K562 (cell line): ENCODE data around the gene PRDX2. TPM values are rescaled to one million over a fixed set of nuclear protein-coding genes. Genes with fewer than 3 reads are reported as not detected.

ENCODE experiments used
- BMI1 ChIP-seq: fragments of 150-350 bp; IDR thresholded peaks from 2 replicates; pipeline ENCODE4 v1.6.1; 2014; ENCODE audit warnings: low read length
- CEBPB ChIP-seq: fragments of 450-650 bp; IDR thresholded peaks from 2 replicates; pipeline ENCODE4 v1.6.1; 2016; ENCODE audit warnings: missing genetic modification characterization, missing compliant biosample characterization
- DLX4 ChIP-seq: fragments of 250-450 bp; sonication (Bioruptor Pico); IDR thresholded peaks from 2 replicates; pipeline ENCODE4 v1.6.1; 2021; ENCODE audit warnings: mild to moderate bottlenecking
- E2F4 ChIP-seq: sonication (generic); formaldehyde crosslinking; IDR thresholded peaks from 2 replicates; pipeline ENCODE4 v1.8.0; 2022; ENCODE audit warnings: mild to moderate bottlenecking, low read depth, missing genetic modification reagents
- EP400 ChIP-seq: fragments of 450-650 bp; IDR thresholded peaks from 2 replicates; pipeline ENCODE4 v1.6.1; 2017; ENCODE audit warnings: antibody characterized with exemption, mild to moderate bottlenecking, moderate library complexity
- HBP1 ChIP-seq: fragments of 450-650 bp; formaldehyde crosslinking; IDR thresholded peaks from 2 replicates; pipeline ENCODE4 v1.4.0; 2022; ENCODE audit warnings: missing genetic modification characterization
- ILK ChIP-seq: fragments of 450-650 bp; IDR thresholded peaks from 2 replicates; pipeline ENCODE4 v1.6.1; 2016; ENCODE audit warnings: missing genetic modification characterization, low read depth, mild to moderate bottlenecking, missing compliant biosample characterization, moderate library complexity, borderline replicate concordance
- NEUROD1 ChIP-seq: fragments of 150-350 bp; IDR thresholded peaks from 2 replicates; pipeline ENCODE4 v1.6.1; 2014; ENCODE audit warnings: borderline replicate concordance, low read length, low read depth; ENCODE audit not compliant: partially characterized antibody
- PATZ1 ChIP-seq: fragments of 250-450 bp; sonication (Bioruptor Pico); IDR thresholded peaks from 2 replicates; pipeline ENCODE4 v1.5.0; 2020; ENCODE audit warnings: mild to moderate bottlenecking, borderline replicate concordance
- SMARCE1 ChIP-seq: fragments of 450-650 bp; IDR thresholded peaks from 2 replicates; pipeline ENCODE4 v1.7.1; 2016; ENCODE audit warnings: mild to moderate bottlenecking
- SRSF3 ChIP-seq: fragments of 200-400 bp; formaldehyde crosslinking; IDR thresholded peaks from 2 replicates; pipeline ENCODE4 v1.6.1; 2016; ENCODE audit warnings: mild to moderate bottlenecking, low read length, moderate library complexity; ENCODE audit not compliant: insufficient read depth
- TAL1 ChIP-seq: fragments of 450-650 bp; IDR thresholded peaks from 2 replicates; pipeline ENCODE4 v1.6.1; 2016; ENCODE audit warnings: mild to moderate bottlenecking
- USF1 ChIP-seq: sonication (generic); formaldehyde crosslinking; IDR thresholded peaks from 2 replicates; pipeline ENCODE4 v1.9.0; 2022; ENCODE audit warnings: mild to moderate bottlenecking, missing genetic modification reagents
- ZFP36 ChIP-seq: fragments of 150-350 bp; IDR thresholded peaks from 2 replicates; pipeline ENCODE4 v1.6.1; 2018; ENCODE audit warnings: low read length, low read depth; ENCODE audit not compliant: partially characterized antibody
- ZNF12 ChIP-seq: sonication (generic); formaldehyde crosslinking; IDR thresholded peaks from 2 replicates; pipeline ENCODE4 v1.4.0; 2020; ENCODE audit warnings: mild to moderate bottlenecking, missing genetic modification reagents
- ZNF197 ChIP-seq: fragments of 200-800 bp; sonication (Bioruptor generic); IDR thresholded peaks from 2 replicates; pipeline ENCODE4 v1.6.1; 2016; ENCODE audit warnings: low read depth, missing genetic modification characterization, missing compliant biosample characterization
- ZNF512 ChIP-seq: IDR thresholded peaks from 2 replicates; pipeline ENCODE4 v1.6.1; 2016; ENCODE audit warnings: missing genetic modification characterization, missing compliant biosample characterization
- ZNF584 ChIP-seq: fragments of 200-800 bp; sonication (Bioruptor generic); IDR thresholded peaks from 2 replicates; pipeline ENCODE4 v1.6.1; 2016; ENCODE audit warnings: low read depth, mild to moderate bottlenecking, missing genetic modification characterization, missing compliant biosample characterization
- ZNF696 ChIP-seq: fragments of 250-450 bp; sonication (Bioruptor Pico); conservative IDR thresholded peaks from 2 replicates; pipeline ENCODE4 v1.4.0; 2020; ENCODE audit warnings: mild to moderate bottlenecking, moderate library complexity
- ZNF76 ChIP-seq: fragments of 250-450 bp; sonication (Bioruptor Pico); IDR thresholded peaks from 2 replicates; pipeline ENCODE4 v1.4.0; 2020; ENCODE audit warnings: mild to moderate bottlenecking, moderate library complexity, borderline replicate concordance
- polyA plus RNA-seq, 8 experiments: library from polyadenylated mRNA; depleted of rRNA in 4 of 8; stranded (reverse) in 5 of 8; unstranded in 3 of 8; fragments of >200 nt; fragmentation: Nextera tagmentation in 2 of 8; fragmentation: Illumina TruSeq in 1 of 8; extraction: Ambion mirVana in 2 of 8; extraction: Trizol in 1 of 8; gene quantifications; 2 replicates each; pipeline versions ENCODE4 v1.2.1 to v1.2.3, GENCODE V29; 2011 to 2014; ENCODE audit warnings: inconsistent platforms in 1 of 8, missing spikeins in 1 of 8
- total RNA-seq, 7 experiments: library from RNA; depleted of rRNA in 6 of 7; stranded (reverse); fragments of >200 nt in 6 of 7; fragmentation: Illumina TruSeq in 2 of 7; extraction: Trizol in 2 of 7; gene quantifications; 2 replicates each; pipeline versions ENCODE4 v1.2.1 to v1.2.3, GENCODE V29; 2011 to 2021; ENCODE audit warnings: low replicate concordance in 1 of 7

The PRDX2 gene
- total and polyA plus RNA-seq, 9 of the 15 experiments (the other 6 are each of a cell fraction or from before 2014, with no cell fraction given), result 206 to 1,183 (median 415) TPM

- TF ChIP-seq EP400 (peak; percentile 68; the same call in 1 of the 2 replicates), E2F4 (CRISPR knock-in tag) (no peak), TAL1 (no peak), USF1 (CRISPR knock-in tag) (peak; percentile 25; the same call in 1 of the 2 replicates), NEUROD1 (peak; percentile 78), CEBPB (tag) (no peak), SRSF3 (peak; percentile 87; the same call in 1 of the 2 replicates), ZNF512 (tag) (no peak), SMARCE1 (no peak), ZNF76 (CRISPR knock-in tag) (no peak), HBP1 (CRISPR knock-in tag) (peak; percentile 94), ILK (tag) (no peak), BMI1 (no peak), ZNF584 (CRISPR knock-in tag) (peak; percentile 59; the same call in 1 of the 2 replicates), PATZ1 (CRISPR knock-in tag) (no peak), ZFP36 (peak; percentile 44), DLX4 (CRISPR knock-in tag) (no peak), ZNF197 (no peak), ZNF696 (CRISPR knock-in tag) (no peak), ZNF12 (CRISPR knock-in tag) (peak; percentile 34; the same call in 1 of the 2 replicates)
Observed at GRCh38 chr19:12791345-12792050, 10.1 kb downstream of the PRDX2 start, which contains the start of gene JUNB (continued).
